Panc1 (cell line): ENCODE data around the gene TMEFF2. TPM values are rescaled to one million over a fixed set of nuclear protein-coding genes. Genes with fewer than 3 reads are reported as not detected.

Experiments
- ATAC-seq: fragments of 200-7000 bp; cut with Tn5 transposase; 2 replicates; pipeline ENCODE4 v1.9.1; 2020; ENCODE audit warnings: mild to moderate bottlenecking, moderate library complexity
- BruUV-seq: library from RNA; stranded (reverse); fragments of 400-500 nt; replicated peaks from 2 replicates; lab custom pipeline; 2021; lab: Mats Ljungman, UMichigan
- CTCF ChIA-PET: fragments of 300-600 bp; sonication (Branson Sonifier 250); formaldehyde crosslinking; loops from one replicate; lab custom pipeline; 2022; ENCODE audit warnings: antibody characterized with exemption; lab: Charles Lee
- POLR2A ChIA-PET: fragments of 300-600 bp; sonication (Branson Sonifier 250); formaldehyde crosslinking; loops from one replicate; lab custom pipeline; 2022; ENCODE audit warnings: antibody characterized with exemption; lab: Charles Lee
- DNase-seq: peaks from one replicate; pipeline ENCODE4 v3.0.0-alpha.2; 2010; ENCODE audit warnings: low read depth, low spot score
- H3K27ac ChIP-seq: 2 replicates; pipeline ENCODE4 v1.5.1; 2011; ENCODE audit warnings: mild to moderate bottlenecking, low read length, inconsistent platforms
- H3K27me3 ChIP-seq: fragments of 200-500 bp; sonication (Bioruptor generic); 2 replicates; pipeline ENCODE4 v1.6.0; 2014; ENCODE audit warnings: low read length, inconsistent platforms; ENCODE audit not compliant: control insufficient read depth, insufficient read depth
- H3K36me3 ChIP-seq: fragments of 200-500 bp; sonication (Bioruptor generic); 2 replicates; pipeline ENCODE4 v1.5.1; 2014; ENCODE audit warnings: inconsistent platforms, mild to moderate bottlenecking, low read length, moderate library complexity; ENCODE audit not compliant: control insufficient read depth, insufficient read depth
- H3K4me1 ChIP-seq: 2 replicates; pipeline ENCODE4 v1.5.1; 2011; ENCODE audit warnings: inconsistent platforms, mild to moderate bottlenecking, low read length, moderate library complexity; ENCODE audit not compliant: control insufficient read depth, insufficient read depth
- H3K4me3 ChIP-seq, 2 experiments: 2 replicates each; pipeline ENCODE4 v1.5.1; 2011 to 2012; ENCODE audit warnings: low read depth in 2 of 2, low read length in 2 of 2, mild to moderate bottlenecking in 2 of 2, inconsistent platforms in 1 of 2, moderate library complexity in 1 of 2
- H3K9me3 ChIP-seq: fragments of 200-500 bp; sonication (Bioruptor generic); 2 replicates; pipeline ENCODE4 v1.5.1; 2014; ENCODE audit warnings: low read depth, mild to moderate bottlenecking, inconsistent platforms, low read length, moderate library complexity; ENCODE audit not compliant: control insufficient read depth, insufficient read depth
- POLR2AphosphoS5 ChIP-seq: IDR thresholded peaks from 2 replicates; pipeline ENCODE4 v1.6.1; 2012; ENCODE audit warnings: mild to moderate bottlenecking, low read depth, low read length, moderate library complexity
- REST ChIP-seq, 2 experiments: IDR thresholded peaks; 2 replicates each; pipeline ENCODE4 v1.6.1; 2011 to 2012; ENCODE audit warnings: low read depth in 2 of 2, control low read depth in 1 of 2, low read length in 1 of 2, mild to moderate bottlenecking in 1 of 2, moderate library complexity in 1 of 2; ENCODE audit not compliant: insufficient read depth in 1 of 2
- SIN3A ChIP-seq: IDR thresholded peaks from 2 replicates; pipeline ENCODE4 v1.6.1; 2012; ENCODE audit warnings: low read depth, mild to moderate bottlenecking, low read length, moderate library complexity, borderline replicate concordance; ENCODE audit not compliant: insufficient read depth
- TCF7L2 ChIP-seq: IDR thresholded peaks from 2 replicates; pipeline ENCODE4 v1.6.1; 2011; ENCODE audit warnings: mild to moderate bottlenecking, low read depth, low read length, inconsistent platforms
- in situ Hi-C: cut with HindIII; loops from 2 replicates; pipeline ENCODE4 v1.10.0; 2016; ENCODE audit warnings: low sequenced_read_pairs, low pct_unique_long_range_greater_than_20kb
- intact Hi-C: fragments of 100-400 bp; cut with micrococcal nuclease; formaldehyde crosslinking; loops from one replicate; pipeline ENCODE4 v1.10.0; 2022; ENCODE audit not compliant: unreplicated experiment
- total RNA-seq: library from RNA; stranded (reverse); gene quantifications from one replicate; pipeline ENCODE4 v1.2.1, GENCODE V29; 2021; ENCODE audit not compliant: unreplicated experiment
- TF ChIP-seq, protein P1 (sequence below): fragments of 450-650 bp; IDR thresholded peaks from 2 replicates; pipeline ENCODE4 v1.5.1; 2017; ENCODE audit warnings: mild to moderate bottlenecking

The TMEFF2 gene
- total RNA-seq, 1 experiment from 2014 or later = 1.5 TPM

DNA sequence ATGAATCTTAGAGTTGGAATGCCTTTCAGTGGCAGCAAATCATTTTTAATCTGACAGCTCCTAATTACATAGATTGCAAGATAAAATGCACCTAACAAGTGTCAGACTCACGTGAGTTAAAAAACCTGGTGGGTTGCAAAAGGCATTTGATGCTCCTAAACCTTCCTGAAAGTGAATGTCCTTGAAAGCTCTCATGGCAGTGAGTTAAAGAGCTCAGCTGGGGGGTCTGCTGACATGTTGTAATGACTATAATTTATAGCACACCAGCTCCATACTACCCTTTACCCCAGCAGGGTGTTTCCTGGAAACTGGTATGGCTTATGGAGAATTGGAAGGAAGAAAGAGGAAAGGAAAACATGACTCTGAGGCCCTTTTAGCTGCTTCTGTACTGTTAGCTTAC lies 256.0 kb downstream of the TMEFF2 start:
- DNase-seq = no peak
- ATAC-seq = no peak
- H3K4me1 ChIP-seq = no peaks in the 10 kb centered on the region
- H3K27ac ChIP-seq = no peak overlapping the region
- TF ChIP-seq REST (IDR thresholded peaks at IDR 0.05; ENCODE audit: insufficient read depth in 1 of 2, low read depth in 2 of 2, low read length in 1 of 2) = no peak
- TF ChIP-seq, protein P1, sequence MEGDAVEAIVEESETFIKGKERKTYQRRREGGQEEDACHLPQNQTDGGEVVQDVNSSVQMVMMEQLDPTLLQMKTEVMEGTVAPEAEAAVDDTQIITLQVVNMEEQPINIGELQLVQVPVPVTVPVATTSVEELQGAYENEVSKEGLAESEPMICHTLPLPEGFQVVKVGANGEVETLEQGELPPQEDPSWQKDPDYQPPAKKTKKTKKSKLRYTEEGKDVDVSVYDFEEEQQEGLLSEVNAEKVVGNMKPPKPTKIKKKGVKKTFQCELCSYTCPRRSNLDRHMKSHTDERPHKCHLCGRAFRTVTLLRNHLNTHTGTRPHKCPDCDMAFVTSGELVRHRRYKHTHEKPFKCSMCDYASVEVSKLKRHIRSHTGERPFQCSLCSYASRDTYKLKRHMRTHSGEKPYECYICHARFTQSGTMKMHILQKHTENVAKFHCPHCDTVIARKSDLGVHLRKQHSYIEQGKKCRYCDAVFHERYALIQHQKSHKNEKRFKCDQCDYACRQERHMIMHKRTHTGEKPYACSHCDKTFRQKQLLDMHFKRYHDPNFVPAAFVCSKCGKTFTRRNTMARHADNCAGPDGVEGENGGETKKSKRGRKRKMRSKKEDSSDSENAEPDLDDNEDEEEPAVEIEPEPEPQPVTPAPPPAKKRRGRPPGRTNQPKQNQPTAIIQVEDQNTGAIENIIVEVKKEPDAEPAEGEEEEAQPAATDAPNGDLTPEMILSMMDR = no peak
- no peak for TF ChIP-seq POLR2AphosphoS5
- TF ChIP-seq TCF7L2 = no peak
- TF ChIP-seq SIN3A = no peak
- in situ Hi-C loops = no loop called here
- no peaks in the 10 kb centered on the region for H3K27me3 ChIP-seq
- no peak overlapping the region for H3K4me3 ChIP-seq
- no peaks in the 10 kb centered on the region for H3K9me3 ChIP-seq
- CTCF ChIA-PET = no interaction called here
- intact Hi-C loops = no loop called here
- no TSS peak for BruUV-seq
- no peaks in the 10 kb centered on the region for H3K36me3 ChIP-seq
- POLR2A ChIA-PET = interaction anchor here (0.5 kb wide), 1 partner anchor 239 kb away, joined by 3 read pairs; no protein-coding TSS in a partner anchor

- no peaks in the 10 kb centered on the region for H3K27me3 ChIP-seq
- intact Hi-C loops = no loop called here
- no peaks in the 10 kb centered on the region for H3K4me1 ChIP-seq
- ChIA-PET POLR2A (no interaction called here), CTCF (no interaction called here)
- in situ Hi-C loops = no loop called here
- H3K36me3 ChIP-seq = no peaks in the 10 kb centered on the region
- no peak for DNase-seq
- no peak overlapping the region for H3K4me3 ChIP-seq
- no TSS peak for BruUV-seq
- ATAC-seq = no peak
- H3K9me3 ChIP-seq = no peaks in the 10 kb centered on the region
- no peak overlapping the region for H3K27ac ChIP-seq
- TF ChIP-seq POLR2AphosphoS5 = no peak
These were observed 257.8 kb downstream of the TMEFF2 start for GRCh38 chr2:191936882-191937405.

GRCh38 chr2:191935247-191935646 lies 259.5 kb downstream of the TMEFF2 start:
- H3K36me3 ChIP-seq = no peaks in the 10 kb centered on the region
- H3K27ac ChIP-seq = no peak overlapping the region
- no TSS peak for BruUV-seq
- in situ Hi-C loops = no loop called here
- TF ChIP-seq TCF7L2 (no peak), REST (IDR thresholded peaks at IDR 0.05; ENCODE audit: insufficient read depth in 1 of 2, low read depth in 2 of 2, low read length in 1 of 2) (no peak), SIN3A (no peak), POLR2AphosphoS5 (no peak)
- TF ChIP-seq, protein P1 = no peak
- H3K4me1 ChIP-seq = no peaks in the 10 kb centered on the region
- CTCF ChIA-PET = no interaction called here
- intact Hi-C loops = no loop called here
- H3K27me3 ChIP-seq = no peaks in the 10 kb centered on the region
- H3K9me3 ChIP-seq = no peaks in the 10 kb centered on the region
- POLR2A ChIA-PET = no interaction called here
- DNase-seq = no peak
- no peak for ATAC-seq
- H3K4me3 ChIP-seq = no peak overlapping the region
